GM19324 (cell line): Measurements from ENCODE around the gene CIT.
"Not testable (repeated sequence)": the region's sequence is repeated elsewhere in the genome, so short reads cannot be mapped to it uniquely, and the experiment has no call there.

Experiments used
- ATAC-seq: cut with Tn5 transposase; IDR thresholded peaks from one replicate; pipeline ENCODE4 v1.9.1; 2021; ENCODE audit warnings: mild to moderate bottlenecking, moderate library complexity; ENCODE audit not compliant: unreplicated experiment, low FRiP score

CIT gene

GRCh38 chr12:119664642-119665041 lies 212.5 kb downstream of the CIT start:
- no peak for ATAC-seq

- no peak for ATAC-seq
These were observed 215.2 kb downstream of the CIT start for GRCh38 chr12:119661882-119662281.

DNA sequence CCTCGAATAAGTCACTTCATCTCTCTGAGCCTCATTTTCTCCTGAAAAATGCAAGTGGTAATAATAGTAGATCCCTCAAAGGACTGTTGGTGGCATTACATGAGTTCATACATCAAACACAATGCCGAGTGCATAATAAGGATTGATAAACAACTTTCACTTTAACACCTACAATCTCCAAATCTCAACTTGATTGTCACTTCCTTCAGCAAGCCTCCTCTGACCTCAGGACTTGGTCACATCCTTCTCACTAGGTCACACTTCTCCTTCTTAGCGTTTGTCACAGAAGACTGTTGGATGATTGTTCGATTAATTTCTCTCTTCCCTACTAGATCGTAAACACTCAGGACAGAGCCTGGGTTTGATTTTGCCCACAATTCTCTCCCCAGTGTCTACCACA lies 217.0 kb downstream of the CIT start:
- ATAC-seq: no peak

DNA sequence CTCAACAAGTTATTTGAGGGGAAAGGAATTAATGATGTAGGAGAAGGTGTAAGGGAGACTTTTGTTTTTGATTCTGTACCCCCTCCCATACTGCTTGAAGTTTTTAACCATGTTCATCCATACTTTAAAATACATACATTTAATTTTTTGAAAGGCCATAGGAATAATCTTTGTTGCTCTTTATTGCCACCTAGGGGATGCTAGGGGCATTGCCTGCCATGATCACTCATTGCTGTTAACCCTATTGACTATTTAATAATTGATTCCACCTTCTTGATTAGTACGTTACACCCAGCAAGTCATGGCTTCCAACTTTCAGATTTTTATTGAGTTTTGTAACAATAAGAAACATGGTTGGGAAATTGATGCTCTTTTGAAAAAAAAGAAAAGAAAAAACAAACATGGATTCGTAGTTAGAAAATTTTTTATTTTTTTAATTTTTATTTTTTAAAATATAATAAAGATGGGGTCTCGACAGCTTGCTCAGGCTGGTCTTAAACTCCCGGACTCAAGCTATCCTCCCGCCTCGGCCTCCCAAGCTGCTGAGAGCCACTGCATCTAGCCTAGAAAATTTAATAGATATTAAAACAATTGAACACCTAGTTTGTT lies 217.7 kb downstream of the CIT start:
- ATAC-seq: no peak

GRCh38 chr12:119658166-119658565 lies 219.0 kb downstream of the CIT start:
- ATAC-seq: not testable (repeated sequence)

DNA sequence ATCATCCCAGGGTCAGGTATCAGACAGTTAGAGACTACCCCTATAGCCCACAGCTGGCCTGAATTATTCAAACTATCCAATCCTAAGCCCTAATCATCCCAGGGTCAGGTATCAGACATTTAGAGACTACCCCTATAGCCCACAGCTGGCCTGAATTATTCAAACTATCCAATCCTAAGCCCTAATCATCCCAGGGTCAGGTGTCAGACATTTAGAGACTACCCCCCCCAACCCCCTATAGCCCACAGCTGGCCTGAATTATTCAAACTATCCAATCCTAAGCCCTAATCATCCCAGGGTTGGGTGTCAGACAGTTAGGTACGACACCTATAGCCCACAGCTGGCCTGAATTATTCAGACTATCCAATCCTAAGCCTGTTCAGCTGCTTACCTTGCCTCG lies 220.1 kb downstream of the CIT start:
- not testable (repeated sequence) for ATAC-seq

- no peak for ATAC-seq
These were observed 224.5 kb downstream of the CIT start for GRCh38 chr12:119652665-119653064.

DNA sequence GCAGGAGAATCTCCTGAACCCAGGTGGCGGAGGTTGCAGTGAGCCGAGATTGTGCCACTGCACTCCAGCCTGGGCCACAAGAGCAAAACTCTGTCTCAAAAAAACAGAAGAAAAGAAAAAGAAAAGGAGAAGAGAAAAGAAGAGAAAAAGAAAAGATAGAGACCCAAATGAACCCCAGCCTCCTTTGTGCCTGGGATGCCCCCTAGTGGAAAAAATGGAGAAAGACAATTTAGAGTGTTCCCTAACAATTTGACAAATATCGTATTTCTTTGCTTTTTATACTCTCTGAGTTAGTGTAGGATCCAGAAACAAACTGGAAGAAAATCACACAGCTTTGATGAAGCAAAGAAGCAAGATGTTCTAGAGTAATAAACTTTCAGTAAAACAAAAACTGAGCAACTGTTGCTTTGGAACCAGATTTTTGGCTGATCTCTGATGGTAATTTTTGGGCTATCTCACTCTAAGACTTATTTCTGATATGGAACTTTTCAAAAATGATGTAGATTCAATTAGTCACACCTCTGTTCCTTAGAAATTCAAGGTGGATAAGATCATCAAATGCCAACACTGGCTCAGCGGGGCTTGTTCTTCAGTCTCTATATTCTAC lies 227.8 kb downstream of the CIT start:
- ATAC-seq: no peak

DNA sequence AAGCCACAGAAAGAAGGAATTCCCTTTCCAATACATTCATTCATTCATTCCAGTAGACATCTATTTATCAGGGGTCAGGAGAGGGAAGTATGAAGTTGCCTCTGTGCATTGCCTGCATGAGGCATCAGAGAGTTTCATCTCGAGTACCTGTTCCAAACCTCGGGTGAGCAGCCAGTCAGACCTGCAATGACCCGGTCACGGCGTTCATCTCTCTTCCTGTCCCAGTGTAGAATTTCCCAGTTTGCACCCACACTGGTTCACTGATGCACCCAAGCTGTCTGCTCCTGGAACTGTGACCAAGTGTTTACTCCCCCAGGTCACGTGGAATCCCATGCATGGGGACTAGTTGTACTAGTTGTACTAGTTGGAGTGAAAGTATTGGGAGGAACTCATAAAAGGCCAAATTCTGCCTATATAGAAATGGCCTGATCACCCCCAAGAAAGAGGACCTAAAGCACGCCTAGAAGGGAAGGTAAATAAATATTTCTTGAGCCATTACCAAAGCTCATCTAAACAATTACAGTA lies 231.5 kb downstream of the CIT start:
- no peak for ATAC-seq

- no peak for ATAC-seq
These were observed 232.2 kb downstream of the CIT start for GRCh38 chr12:119644930-119645329.

GRCh38 chr12:119642986-119643385 lies 234.1 kb downstream of the CIT start:
- no peak for ATAC-seq
